Skeletal muscle satellite cell (primary cell): ENCODE results near the gene MTRF1.

ENCODE experiments used
- H3K27me3 ChIP-seq: 2 replicates; pipeline ENCODE4 v1.7.0; 2013; ENCODE audit warnings: low read length; ENCODE audit not compliant: control insufficient read depth, insufficient read depth
- H3K36me3 ChIP-seq: 2 replicates; pipeline ENCODE4 v1.7.0; 2013; ENCODE audit warnings: mild to moderate bottlenecking, control low read depth, low read length; ENCODE audit not compliant: insufficient read depth
- H3K4me1 ChIP-seq: 2 replicates; pipeline ENCODE4 v1.7.0; 2013; ENCODE audit warnings: low read length; ENCODE audit not compliant: control insufficient read depth, insufficient read depth
- H3K4me2 ChIP-seq: 2 replicates; pipeline ENCODE4 v1.7.0; 2013; ENCODE audit warnings: mild to moderate bottlenecking, low read length
- H3K4me3 ChIP-seq: 2 replicates; pipeline ENCODE4 v1.7.0; 2013; ENCODE audit warnings: low read length
- H3K9ac ChIP-seq: 2 replicates; pipeline ENCODE4 v1.7.0; 2013; ENCODE audit warnings: mild to moderate bottlenecking, low read depth, low read length, moderate library complexity
- H3K9me3 ChIP-seq: replicated peaks from 2 replicates; pipeline ENCODE4 v1.7.0; 2013; ENCODE audit warnings: mild to moderate bottlenecking, control low read depth, low read length

The MTRF1 gene

DNA sequence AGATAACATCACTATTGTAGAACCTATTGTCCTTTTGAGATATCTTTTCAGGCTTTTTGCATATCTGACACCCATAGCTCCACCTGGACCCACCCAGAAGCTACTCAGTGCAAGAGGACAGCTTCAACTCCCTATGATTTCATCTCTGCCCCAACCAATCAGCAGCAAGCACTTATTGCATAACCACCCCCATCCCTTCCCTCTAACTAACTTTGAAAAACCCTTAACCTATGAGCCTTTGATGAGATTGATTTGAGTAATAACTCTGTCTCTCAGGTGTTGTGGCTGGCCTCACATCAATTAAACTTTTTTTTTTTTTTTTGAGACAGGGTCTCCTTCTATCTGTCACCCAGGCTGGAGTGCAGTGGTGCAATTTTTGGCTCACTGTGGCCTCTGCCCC is 13.4 kb upstream of the MTRF1 start:
- Histone ChIP-seq H3K27me3 (no peaks in the 10 kb centered on the region), H3K4me3 (no peak overlapping the region), H3K9ac (no peak overlapping the region), H3K4me2 (no peak overlapping the region), H3K4me1 (no peaks in the 10 kb centered on the region), H3K36me3 (no peaks in the 10 kb centered on the region), H3K9me3 (no peaks in the 10 kb centered on the region)

DNA sequence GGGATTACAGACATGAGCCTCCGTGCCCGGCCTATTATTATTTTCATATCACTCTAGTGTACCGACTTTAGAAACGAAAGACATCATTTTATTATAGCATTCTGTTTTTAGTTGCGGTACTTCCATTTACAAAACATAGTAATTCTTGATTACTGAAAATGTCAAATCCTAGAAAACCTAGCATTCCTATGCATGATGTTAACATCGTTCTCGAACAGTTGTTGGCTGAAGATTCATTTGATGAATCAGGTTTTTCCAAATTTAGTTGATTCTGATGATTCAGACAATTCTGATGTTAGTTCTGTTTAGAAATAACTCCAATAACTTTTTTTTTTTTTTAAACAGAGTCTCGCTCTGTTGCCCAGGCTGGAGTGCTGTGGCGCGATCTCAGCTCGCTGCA is 11.5 kb upstream of the MTRF1 start:
- H3K4me3 ChIP-seq: no peak overlapping the region
- H3K9me3 ChIP-seq: no peaks in the 10 kb centered on the region
- H3K4me1 ChIP-seq: no peaks in the 10 kb centered on the region
- H3K36me3 ChIP-seq: no peaks in the 10 kb centered on the region
- no peak overlapping the region for H3K9ac ChIP-seq
- no peak overlapping the region for H3K4me2 ChIP-seq
- H3K27me3 ChIP-seq: no peaks in the 10 kb centered on the region

DNA sequence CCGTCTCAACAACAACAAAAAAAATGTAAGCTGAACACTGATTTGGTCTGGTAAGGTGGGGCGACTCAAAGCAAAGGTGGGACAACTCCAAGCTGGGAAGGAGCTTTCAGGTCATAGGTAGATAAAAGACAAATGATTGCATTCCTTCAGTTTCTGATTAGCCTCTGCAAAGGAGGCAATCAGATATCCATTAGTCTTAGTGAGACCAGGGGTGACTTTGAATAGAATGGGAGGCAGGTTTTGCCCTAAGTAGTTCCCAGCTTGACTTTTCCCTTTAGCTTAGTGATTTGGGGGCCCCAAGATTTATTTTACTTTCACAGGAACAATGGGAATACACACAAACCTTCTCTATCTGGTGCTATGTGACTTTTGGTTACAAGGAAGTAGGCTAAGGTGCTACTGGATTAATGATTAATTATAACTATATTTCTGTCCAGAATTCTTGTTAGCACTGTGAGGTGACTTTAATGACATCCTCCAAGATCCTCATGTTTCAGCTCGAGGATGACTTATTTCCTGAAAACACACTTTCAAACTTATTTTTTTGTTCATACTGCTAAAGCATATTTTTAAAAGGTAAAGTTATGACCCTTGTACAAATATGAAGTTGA is 10.6 kb upstream of the MTRF1 start:
- Histone ChIP-seq H3K36me3 (no peaks in the 10 kb centered on the region), H3K27me3 (no peaks in the 10 kb centered on the region), H3K4me2 (no peak overlapping the region), H3K4me3 (no peak overlapping the region), H3K9ac (no peak overlapping the region), H3K9me3 (no peaks in the 10 kb centered on the region), H3K4me1 (no peaks in the 10 kb centered on the region)

DNA sequence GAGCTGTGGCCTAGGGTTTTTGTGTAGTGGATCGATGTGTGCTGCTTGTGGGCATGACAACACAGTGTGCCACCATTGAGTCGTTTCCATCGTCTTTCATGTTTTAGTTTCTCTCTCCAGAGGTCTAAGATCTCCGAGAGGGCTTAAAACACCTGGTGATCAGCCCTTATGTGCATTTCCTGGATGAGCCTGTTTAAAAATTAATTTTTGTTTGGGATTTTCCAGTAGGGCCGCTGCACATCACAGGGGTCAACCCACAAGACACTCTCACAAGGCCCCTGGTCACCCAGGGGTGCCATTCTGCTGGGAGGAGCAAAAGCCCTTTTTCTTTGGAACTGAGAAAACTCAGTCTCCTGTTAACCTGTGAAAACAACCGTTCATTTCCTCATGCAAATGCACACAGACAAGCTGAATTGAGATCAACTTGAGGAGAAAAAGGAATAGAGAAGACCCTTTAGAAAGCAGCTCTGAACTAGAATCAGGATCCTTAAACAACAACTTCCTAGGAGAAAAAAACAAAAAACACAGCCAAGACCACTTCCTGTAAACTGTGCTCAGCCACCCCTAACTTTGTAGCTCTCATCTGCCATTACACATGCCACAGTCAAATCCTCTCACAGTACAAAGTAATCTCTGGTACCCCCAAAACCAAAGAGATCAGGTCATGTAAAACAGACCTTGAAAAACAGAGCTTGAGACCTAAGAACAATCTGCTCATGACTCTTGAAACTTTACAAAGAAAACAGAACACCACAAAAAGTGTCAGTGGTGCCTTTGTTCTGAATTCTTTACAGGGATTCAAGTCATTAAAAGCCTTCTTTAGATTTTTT is 8.3 kb upstream of the MTRF1 start:
- Histone ChIP-seq H3K4me3 (no peak overlapping the region), H3K27me3 (no peaks in the 10 kb centered on the region), H3K4me1 (no peaks in the 10 kb centered on the region), H3K9ac (no peak overlapping the region), H3K9me3 (peaks cover 8% of the 10 kb centered on the region), H3K36me3 (no peaks in the 10 kb centered on the region), H3K4me2 (no peak overlapping the region)

DNA sequence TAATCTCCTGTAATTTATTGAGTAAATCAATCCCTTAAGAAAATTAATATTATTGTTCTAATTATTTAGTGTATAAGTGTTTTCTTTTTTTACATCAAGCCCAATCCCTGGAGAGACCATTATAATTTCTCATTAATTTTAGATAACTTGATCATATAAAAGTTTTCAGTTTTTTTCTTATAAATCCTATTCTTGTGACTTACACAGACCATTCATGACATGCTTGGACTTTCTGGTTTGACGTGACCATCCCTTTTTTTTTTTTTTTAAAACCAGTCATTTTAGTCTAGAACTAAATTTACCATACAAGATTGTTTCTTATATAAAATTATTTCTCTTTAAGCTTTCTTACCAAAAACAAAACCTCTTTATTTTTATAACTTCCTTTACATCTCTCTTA is 5.4 kb upstream of the MTRF1 start:
- Histone ChIP-seq H3K4me3 (no peak overlapping the region), H3K27me3 (no peaks in the 10 kb centered on the region), H3K9ac (no peak overlapping the region), H3K9me3 (peaks cover 8% of the 10 kb centered on the region), H3K4me1 (no peaks in the 10 kb centered on the region), H3K4me2 (no peak overlapping the region), H3K36me3 (no peaks in the 10 kb centered on the region)

DNA sequence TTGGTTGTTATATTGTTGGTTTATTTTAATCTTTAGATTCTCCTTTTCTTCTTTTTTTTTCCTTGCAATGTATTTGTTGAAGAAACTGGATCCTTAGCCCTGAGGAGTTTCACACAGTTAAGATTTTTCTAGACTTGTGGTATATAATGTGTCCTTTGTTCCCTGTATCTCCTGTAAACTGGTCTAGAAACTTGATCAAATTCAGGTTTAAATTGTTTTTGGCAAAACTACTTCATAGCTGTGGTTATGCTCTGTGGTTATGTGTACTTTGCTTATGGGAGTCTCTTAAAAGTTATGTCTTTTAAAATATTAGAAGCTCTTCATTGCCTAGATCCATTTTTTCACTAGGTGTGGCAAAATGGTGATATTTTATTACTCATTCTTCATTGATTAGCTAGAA is 3.7 kb upstream of the MTRF1 start:
- Histone ChIP-seq H3K4me1 (peaks cover 5% of the 10 kb centered on the region), H3K4me2 (no peak overlapping the region), H3K9ac (no peak overlapping the region), H3K9me3 (peaks cover 8% of the 10 kb centered on the region), H3K36me3 (no peaks in the 10 kb centered on the region), H3K27me3 (no peaks in the 10 kb centered on the region), H3K4me3 (no peak overlapping the region)

DNA sequence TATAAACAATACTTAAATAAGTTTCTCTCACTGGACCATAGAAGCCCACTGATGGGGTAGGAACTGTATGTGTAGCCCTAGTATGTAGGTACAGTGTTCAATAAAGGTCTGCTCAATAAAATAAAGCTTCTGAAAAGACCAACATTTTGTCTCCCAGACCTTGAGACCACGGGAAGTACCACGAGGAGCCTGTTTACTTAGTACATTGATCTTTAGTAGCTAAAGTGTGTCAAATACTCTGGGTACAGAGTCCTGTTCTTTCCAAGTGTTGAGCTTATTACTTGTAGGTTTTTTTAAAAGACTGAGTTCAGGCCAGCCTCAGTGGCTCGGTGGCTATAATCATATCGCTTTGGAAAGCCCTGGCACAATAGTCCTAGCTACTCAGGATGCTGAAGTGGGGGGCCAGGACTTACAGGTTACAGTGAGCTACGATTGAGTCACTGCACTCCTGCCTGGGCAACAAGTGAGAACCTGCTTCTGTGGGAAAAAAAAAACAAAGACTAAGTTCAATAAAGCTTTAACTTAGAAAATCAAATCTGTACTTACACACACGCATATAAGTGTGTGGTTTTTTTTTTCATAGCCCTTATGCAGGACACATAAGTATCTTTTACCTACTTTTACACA is 3.4 kb downstream of the MTRF1 start:
- peaks cover 18% of the 10 kb centered on the region for H3K36me3 ChIP-seq
- no peak overlapping the region for H3K4me2 ChIP-seq
- H3K4me1 ChIP-seq: peaks cover 5% of the 10 kb centered on the region
- no peak overlapping the region for H3K9ac ChIP-seq
- H3K9me3 ChIP-seq: no peaks in the 10 kb centered on the region
- H3K27me3 ChIP-seq: no peaks in the 10 kb centered on the region
- H3K4me3 ChIP-seq: no peak overlapping the region

DNA sequence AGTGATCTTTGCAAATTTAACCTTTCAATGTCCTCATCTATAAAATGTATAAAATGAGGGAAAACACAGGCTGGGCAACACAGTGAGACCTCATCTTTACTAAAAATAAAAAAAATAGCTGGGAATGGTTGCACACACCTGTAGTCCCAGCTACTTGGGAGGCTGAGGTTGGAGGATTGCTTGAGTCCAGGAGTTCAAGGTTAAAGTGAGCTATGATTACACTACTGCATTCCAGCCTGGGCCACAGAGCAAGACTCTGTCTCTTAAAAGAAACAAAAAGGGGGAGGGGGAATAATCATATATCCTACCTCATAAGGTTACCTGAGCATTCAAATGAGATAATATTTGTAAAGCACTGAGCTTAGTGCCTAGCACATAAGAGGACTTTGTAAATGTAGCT is 5.8 kb downstream of the MTRF1 start:
- Histone ChIP-seq H3K36me3 (peaks cover 31% of the 10 kb centered on the region), H3K27me3 (no peaks in the 10 kb centered on the region), H3K9me3 (no peaks in the 10 kb centered on the region), H3K9ac (no peak overlapping the region), H3K4me2 (no peak overlapping the region), H3K4me1 (peaks cover 2% of the 10 kb centered on the region), H3K4me3 (no peak overlapping the region)

DNA sequence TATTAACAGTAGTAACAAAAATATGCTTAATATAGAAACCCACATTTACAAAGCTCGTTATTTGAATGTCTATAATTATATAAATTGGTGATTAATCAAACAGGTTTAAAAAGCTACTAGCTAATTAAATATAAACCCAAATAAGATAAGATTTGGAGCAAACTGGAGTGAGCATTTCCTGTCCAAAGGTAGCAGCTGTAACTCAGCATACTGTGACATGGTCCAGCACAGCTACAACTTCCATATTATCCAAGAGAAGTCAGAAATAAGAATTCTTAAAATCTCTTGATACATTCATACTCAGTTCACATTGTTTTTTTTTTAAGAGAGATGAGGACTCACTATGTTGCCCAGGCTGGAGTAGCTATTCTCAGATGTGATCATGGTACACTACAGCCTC is 8.5 kb downstream of the MTRF1 start:
- Histone ChIP-seq H3K9ac (no peak overlapping the region), H3K27me3 (no peaks in the 10 kb centered on the region), H3K4me3 (no peak overlapping the region), H3K4me2 (no peak overlapping the region), H3K9me3 (no peaks in the 10 kb centered on the region), H3K4me1 (no peaks in the 10 kb centered on the region), H3K36me3 (peaks cover 36% of the 10 kb centered on the region)

DNA sequence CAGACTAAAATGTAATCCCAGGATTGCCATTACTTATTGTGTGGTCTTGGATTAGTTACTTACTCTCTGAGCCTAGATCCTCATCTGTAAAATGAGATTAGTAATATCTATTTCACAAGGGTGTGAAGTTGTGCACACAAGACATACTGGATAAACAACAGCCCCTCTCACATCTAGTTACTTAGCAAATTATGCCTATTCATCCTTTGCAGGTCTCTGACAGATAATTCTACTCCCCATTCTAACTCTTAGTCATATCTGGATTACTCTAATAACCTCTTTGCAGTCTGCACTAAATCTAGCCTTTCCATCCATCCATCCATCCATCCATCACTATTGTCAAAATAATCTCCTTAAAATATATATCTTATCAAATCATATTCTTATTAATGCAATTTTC is 12.4 kb downstream of the MTRF1 start:
- H3K27me3 ChIP-seq: no peaks in the 10 kb centered on the region
- no peak overlapping the region for H3K4me3 ChIP-seq
- peaks cover 30% of the 10 kb centered on the region for H3K36me3 ChIP-seq
- no peak overlapping the region for H3K9ac ChIP-seq
- no peak overlapping the region for H3K4me2 ChIP-seq
- no peaks in the 10 kb centered on the region for H3K9me3 ChIP-seq
- H3K4me1 ChIP-seq: no peaks in the 10 kb centered on the region

DNA sequence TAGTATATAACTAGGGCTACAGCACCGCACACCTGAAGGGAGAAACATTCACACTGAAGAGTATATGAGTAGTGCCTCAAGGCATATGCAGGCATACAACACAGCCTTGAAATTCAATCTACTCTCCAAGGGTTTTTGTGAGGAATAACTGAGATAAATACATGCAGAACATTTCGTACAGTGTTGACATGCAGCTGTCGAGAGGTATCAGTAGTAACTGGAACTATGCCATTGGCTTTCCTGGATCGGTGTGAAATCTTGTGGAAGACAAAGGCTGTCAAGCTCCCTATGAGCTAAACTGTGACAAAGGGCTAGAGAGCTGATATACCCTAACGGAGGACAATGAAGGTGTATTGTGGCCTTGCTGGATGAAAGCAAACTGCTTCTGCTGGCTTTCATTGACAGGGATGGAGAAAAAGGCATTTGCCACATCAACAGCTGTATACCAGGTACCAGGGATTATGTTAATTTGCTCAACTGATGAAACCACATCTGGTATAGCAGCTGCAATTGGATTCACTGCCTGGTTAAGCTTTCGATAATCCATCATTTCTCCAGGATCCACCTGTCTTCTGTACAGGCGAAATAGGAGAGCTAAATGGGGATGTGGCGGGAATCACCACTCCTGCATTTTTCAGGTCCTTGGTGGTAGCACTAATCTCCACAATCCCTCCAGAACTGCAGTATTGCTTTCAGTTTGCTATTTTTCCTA is 16.3 kb downstream of the MTRF1 start:
- H3K4me3 ChIP-seq: no peak overlapping the region
- no peaks in the 10 kb centered on the region for H3K27me3 ChIP-seq
- H3K9ac ChIP-seq: no peak overlapping the region
- no peaks in the 10 kb centered on the region for H3K9me3 ChIP-seq
- peaks cover 13% of the 10 kb centered on the region for H3K4me1 ChIP-seq
- H3K4me2 ChIP-seq: no peak overlapping the region
- peaks cover 13% of the 10 kb centered on the region for H3K36me3 ChIP-seq
